ENCODE data around the gene ERCC2. TPM values are rescaled to one million over a fixed set of nuclear protein-coding genes. Genes with fewer than 3 reads are reported as not detected.

ERCC2 gene
- total and polyA plus RNA-seq, 2 experiments from 2014 or later = 33.3 to 81.1 TPM

DNA sequence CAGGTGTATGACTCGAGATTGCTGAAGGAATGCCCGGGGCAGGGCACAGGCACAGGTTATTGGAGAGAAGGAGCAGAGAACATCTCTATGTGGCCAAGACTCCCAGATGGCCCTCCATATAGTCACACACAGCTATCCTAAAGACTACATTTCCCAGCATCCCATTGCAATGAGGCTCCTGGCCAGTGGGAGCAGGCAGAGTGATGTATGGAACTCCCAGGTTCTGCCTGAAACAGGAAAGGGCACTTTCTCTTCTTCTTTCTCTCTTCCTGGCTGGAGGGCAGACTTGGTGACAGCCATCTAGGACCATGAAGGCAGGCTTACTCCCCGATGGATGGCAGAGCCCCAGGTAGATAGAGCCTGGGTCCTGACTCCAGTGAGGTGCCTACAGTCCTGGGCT lies 21.0 kb upstream of the ERCC2 start (continued):
- TF ChIP-seq, protein P1, sequence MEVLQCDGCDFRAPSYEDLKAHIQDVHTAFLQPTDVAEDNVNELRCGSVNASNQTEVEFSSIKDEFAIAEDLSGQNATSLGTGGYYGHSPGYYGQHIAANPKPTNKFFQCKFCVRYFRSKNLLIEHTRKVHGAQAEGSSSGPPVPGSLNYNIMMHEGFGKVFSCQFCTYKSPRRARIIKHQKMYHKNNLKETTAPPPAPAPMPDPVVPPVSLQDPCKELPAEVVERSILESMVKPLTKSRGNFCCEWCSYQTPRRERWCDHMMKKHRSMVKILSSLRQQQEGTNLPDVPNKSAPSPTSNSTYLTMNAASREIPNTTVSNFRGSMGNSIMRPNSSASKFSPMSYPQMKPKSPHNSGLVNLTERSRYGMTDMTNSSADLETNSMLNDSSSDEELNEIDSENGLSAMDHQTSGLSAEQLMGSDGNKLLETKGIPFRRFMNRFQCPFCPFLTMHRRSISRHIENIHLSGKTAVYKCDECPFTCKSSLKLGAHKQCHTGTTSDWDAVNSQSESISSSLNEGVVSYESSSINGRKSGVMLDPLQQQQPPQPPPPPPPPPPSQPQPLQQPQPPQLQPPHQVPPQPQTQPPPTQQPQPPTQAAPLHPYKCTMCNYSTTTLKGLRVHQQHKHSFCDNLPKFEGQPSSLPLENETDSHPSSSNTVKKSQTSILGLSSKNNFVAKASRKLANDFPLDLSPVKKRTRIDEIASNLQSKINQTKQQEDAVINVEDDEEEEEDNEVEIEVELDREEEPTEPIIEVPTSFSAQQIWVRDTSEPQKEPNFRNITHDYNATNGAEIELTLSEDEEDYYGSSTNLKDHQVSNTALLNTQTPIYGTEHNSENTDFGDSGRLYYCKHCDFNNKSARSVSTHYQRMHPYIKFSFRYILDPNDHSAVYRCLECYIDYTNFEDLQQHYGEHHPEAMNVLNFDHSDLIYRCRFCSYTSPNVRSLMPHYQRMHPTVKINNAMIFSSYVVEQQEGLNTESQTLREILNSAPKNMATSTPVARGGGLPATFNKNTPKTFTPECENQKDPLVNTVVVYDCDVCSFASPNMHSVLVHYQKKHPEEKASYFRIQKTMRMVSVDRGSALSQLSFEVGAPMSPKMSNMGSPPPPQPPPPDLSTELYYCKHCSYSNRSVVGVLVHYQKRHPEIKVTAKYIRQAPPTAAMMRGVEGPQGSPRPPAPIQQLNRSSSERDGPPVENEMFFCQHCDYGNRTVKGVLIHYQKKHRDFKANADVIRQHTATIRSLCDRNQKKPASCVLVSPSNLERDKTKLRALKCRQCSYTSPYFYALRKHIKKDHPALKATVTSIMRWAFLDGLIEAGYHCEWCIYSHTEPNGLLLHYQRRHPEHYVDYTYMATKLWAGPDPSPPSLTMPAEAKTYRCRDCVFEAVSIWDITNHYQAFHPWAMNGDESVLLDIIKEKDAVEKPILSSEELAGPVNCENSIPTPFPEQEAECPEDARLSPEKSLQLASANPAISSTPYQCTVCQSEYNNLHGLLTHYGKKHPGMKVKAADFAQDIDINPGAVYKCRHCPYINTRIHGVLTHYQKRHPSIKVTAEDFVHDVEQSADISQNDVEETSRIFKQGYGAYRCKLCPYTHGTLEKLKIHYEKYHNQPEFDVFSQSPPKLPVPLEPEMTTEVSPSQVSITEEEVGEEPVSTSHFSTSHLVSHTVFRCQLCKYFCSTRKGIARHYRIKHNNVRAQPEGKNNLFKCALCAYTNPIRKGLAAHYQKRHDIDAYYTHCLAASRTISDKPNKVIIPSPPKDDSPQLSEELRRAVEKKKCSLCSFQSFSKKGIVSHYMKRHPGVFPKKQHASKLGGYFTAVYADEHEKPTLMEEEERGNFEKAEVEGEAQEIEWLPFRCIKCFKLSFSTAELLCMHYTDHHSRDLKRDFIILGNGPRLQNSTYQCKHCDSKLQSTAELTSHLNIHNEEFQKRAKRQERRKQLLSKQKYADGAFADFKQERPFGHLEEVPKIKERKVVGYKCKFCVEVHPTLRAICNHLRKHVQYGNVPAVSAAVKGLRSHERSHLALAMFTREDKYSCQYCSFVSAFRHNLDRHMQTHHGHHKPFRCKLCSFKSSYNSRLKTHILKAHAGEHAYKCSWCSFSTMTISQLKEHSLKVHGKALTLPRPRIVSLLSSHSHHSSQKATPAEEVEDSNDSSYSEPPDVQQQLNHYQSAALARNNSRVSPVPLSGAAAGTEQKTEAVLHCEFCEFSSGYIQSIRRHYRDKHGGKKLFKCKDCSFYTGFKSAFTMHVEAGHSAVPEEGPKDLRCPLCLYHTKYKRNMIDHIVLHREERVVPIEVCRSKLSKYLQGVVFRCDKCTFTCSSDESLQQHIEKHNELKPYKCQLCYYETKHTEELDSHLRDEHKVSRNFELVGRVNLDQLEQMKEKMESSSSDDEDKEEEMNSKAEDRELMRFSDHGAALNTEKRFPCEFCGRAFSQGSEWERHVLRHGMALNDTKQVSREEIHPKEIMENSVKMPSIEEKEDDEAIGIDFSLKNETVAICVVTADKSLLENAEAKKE (CRISPR knock-in tag; IDR thresholded peaks at IDR 0.05) = no peak
- no peak for TF ChIP-seq ZNF331 (CRISPR knock-in tag; IDR thresholded peaks at IDR 0.05; ENCODE audit: low read depth)
- TF ChIP-seq, protein P2, sequence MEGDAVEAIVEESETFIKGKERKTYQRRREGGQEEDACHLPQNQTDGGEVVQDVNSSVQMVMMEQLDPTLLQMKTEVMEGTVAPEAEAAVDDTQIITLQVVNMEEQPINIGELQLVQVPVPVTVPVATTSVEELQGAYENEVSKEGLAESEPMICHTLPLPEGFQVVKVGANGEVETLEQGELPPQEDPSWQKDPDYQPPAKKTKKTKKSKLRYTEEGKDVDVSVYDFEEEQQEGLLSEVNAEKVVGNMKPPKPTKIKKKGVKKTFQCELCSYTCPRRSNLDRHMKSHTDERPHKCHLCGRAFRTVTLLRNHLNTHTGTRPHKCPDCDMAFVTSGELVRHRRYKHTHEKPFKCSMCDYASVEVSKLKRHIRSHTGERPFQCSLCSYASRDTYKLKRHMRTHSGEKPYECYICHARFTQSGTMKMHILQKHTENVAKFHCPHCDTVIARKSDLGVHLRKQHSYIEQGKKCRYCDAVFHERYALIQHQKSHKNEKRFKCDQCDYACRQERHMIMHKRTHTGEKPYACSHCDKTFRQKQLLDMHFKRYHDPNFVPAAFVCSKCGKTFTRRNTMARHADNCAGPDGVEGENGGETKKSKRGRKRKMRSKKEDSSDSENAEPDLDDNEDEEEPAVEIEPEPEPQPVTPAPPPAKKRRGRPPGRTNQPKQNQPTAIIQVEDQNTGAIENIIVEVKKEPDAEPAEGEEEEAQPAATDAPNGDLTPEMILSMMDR (conservative IDR thresholded peaks at IDR 0.05; ENCODE audit: low read depth in 2 of 2) = no peak
- no peak for TF ChIP-seq EZH2phosphoT487 (IDR thresholded peaks at IDR 0.05; ENCODE audit: unreplicated experiment)
- no peak for TF ChIP-seq JUNB (IDR thresholded peaks at IDR 0.05; ENCODE audit: unreplicated experiment)

DNA sequence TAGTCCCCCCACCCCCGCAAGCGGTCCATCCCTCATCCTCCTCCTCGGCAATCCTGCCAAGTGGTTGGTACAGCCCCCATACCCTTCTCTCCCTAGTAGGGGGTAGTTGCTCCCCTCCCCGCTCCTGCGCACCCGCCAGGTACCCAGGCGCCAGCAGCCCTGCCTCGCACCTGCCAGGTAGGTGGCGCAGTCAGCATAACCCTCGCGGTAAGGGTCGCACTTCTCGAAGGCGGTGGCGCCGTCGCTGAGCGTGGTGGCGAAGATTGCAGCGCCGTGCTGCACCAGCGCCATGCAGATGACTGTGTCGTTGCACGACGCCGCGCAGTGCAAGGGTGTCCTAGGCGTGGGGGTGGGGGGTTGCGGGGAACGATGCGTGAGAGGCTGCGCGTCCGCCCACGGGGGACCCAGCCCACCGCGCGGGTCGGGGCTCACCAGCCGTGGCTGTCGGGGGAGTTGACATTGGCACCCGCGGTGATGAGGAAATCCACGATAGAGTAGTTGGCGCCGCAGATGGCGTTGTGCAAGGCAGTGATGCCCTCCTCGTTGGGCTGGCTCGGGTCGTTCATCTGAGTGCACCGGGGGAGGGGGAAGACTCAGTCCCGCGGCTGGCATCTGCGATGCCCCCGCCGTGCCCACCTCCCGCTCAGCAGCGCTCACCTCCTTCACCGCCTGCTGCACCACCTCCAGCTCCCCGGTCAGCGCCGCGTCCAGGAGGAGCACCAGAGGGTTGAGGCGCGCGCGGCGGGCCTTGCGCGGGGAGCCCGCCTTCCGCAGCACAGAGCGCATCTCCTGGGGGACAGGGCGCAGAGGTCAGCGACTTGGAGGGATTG lies 15.2 kb upstream of the ERCC2 start:
- peak overlapping the region; percentile 59; the same call in 2 of the 3 replicates for H3K4me3 Mint-ChIP-seq
- Histone ChIP-seq H3K79me2 (replicated peaks; ENCODE audit: insufficient read depth) (no peaks in the 10 kb centered on the region), H3F3A (replicated peaks; ENCODE audit: low read depth) (0 out of 2 replicates have a peak, but pooled peaks cover 4% of the 10 kb centered on the region), H2AFZ (peak overlapping the region; percentile 59; the same call in 1 of the 2 replicates), H3K27me3 (ENCODE audit: insufficient read depth) (peaks cover 36% of the 10 kb centered on the region), H3K4me1 (ENCODE audit: insufficient read depth) (no peaks in the 10 kb centered on the region), H4K20me1 (replicated peaks; ENCODE audit: insufficient read depth) (no peaks in the 10 kb centered on the region), H3K9me2 (ENCODE audit: insufficient read depth) (no peaks in the 10 kb centered on the region), H3K4me3 (peak overlapping the region; percentile 57), H3K36me3 (ENCODE audit: insufficient read depth) (no peaks in the 10 kb centered on the region), H3K4me2 (peak overlapping the region; percentile 77), H3K27ac (ENCODE audit: low read depth) (no peak overlapping the region)
- H3K27me3 Mint-ChIP-seq (ENCODE audit: insufficient read depth, low read depth, poor library complexity) = peaks cover 33% of the 10 kb centered on the region
- DNase-seq (ENCODE audit: low spot score) (peak; percentile 80), ATAC-seq (peak; percentile 90)
- no peaks in the 10 kb centered on the region for H3K9me3 Mint-ChIP-seq
- H3K4me1 Mint-ChIP-seq = peaks cover 7% of the 10 kb centered on the region; the same call in 2 of the 3 replicates
- H3K27ac Mint-ChIP-seq = no peak overlapping the region
- H3K36me3 Mint-ChIP-seq (ENCODE audit: low read depth) = peaks cover 2% of the 10 kb centered on the region; the same call in 1 of the 3 replicates
- no peak for TF ChIP-seq JUNB (IDR thresholded peaks at IDR 0.05; ENCODE audit: unreplicated experiment)
- no peak for TF ChIP-seq POLR2AphosphoS5 (IDR thresholded peaks at IDR 0.05; ENCODE audit: low read depth)
- TF ChIP-seq, protein P1 (CRISPR knock-in tag; IDR thresholded peaks at IDR 0.05) = no peak

Data from GM23338 (cell line).